DMS53 treated with DMSO at 0.1 percent for 48 hours (cell line): ENCODE results near the gene CFAP61.

Experiments
- DNase-seq: peaks from one replicate; lab custom pipeline; 2025; ENCODE audit not compliant: unreplicated experiment; lab: John Stamatoyannopoulos, UW

The CFAP61 gene

DNA sequence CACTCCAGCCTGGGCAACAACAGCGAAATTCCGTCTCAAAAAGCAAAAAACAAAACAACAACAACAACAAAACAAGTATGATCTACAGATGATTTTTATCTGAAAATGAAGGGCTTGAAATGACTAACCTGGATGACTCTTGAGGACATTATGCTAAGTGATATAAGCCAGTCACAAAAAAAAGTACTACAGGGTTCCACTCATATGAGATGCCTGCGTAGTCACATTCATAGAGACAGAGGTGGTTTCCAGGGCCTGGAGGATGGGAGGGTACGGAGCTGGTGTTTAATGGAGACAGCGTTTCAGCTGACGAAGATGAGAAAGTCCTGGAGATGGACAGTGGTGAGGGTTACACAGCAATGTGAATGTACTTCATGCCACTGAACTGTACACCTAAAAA lies 307.3 kb downstream of the CFAP61 start:
- DNase-seq, result no peak

DNA sequence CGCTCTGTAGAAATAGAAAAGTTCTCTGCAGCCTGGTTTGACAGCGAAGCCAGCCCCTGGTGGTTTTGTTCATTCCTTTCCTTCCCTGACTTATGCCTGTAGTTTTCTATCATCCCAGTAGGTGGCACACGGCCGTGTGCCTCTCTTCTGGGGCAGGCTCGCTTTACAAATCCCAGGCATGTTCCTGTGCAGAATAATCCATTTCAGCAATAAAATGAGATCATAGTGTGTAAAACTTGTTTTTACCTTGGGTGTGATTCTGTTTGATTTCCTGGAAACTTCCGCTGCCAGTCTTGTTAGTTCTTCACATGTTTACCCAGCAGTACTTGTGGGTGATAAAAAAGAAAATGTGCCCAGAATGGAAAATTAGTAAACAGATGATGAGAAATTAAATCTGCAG lies 308.1 kb downstream of the CFAP61 start:
- peak; percentile 80 for DNase-seq

DNA sequence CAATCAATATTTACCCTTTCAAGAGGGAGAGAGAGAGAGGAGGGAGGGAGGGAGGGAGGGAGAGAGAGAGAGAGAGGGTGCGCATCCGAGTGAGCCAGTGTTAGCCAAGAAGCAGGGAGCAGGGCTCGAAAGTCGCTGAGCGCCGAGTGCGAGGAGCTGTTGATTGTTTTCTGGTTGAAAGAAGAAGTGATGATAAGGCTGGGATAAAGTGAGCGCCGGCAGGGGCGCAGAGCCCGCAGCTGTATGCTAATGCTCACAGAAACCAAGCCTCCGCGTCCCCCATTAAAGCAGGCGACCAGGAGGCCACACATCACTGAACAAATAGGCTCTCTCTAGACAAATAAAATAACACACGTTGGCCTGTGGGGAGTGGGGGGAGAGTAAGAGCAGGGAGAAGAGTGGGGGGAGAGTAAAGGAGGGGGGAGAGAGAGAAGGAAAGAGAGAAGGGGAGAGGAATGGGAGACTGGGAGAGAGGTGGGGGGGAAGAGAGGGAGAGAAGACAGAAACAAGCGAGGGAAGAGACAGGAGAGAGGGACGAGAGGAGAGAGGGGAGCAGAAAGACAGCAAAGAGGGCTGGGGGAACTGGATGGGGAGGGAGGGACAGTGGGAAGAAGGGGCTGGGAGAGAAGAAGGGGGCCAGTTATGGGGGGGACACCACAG lies 310.6 kb downstream of the CFAP61 start:
- DNase-seq, result peak; percentile 86

DNA sequence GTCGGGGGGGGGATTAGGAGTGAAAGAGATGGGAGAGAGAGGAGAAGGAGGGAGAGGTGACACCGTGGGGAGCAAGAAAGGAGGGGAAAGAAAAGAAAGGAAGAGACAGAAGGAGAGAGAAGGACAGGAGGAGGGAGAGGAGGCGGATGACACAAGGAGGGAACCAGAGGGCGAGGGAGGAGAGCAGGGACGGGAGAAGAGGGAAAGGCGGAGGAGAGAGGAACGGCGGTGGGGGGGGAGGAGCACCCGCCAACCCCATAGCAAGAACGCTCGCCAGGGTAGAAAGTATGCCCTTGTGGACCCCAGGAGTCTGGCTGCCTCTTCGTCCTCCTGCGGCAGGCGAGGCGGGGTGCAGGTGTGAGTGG lies 311.1 kb downstream of the CFAP61 start:
- peak; percentile 69 for DNase-seq

DNA sequence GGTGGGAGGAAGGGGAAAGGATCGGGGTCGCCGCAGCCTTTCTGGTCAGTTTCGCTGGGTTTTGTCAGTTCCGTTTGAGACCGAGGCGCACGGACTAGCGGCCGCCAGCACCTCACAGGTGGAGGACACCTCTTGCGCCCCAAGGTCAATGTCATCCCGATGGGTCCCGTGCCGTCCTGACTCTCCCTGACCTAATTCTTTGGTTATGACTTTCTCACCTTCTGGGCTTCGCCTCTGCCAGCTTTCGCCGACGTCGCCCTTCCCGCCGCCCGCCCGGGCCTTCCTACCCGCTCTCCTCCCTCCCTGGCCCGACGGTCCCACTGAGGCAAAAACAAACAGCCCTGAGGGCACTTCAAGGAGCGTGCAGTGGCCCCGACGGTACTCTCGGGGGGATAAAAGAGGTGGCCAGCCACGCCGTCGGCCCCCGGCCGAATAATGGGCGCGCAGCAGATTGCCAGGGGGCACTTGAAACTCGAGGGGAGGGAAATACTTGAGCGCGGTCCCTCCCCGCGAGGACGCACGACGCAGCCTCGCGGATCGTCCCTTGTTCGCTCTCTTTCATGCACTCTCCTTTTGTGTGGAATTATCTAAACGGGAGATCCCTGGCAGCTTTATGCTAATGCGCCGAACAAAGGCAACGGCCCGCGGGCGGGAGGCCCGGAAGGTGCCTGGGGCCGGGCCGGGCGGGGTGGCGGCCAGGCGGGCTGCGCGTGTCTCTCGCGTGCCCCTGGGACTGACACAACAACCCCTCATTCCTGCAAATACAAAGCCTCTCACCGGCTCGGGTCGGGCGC lies 311.7 kb downstream of the CFAP61 start:
- peak; percentile 89 for DNase-seq

DNA sequence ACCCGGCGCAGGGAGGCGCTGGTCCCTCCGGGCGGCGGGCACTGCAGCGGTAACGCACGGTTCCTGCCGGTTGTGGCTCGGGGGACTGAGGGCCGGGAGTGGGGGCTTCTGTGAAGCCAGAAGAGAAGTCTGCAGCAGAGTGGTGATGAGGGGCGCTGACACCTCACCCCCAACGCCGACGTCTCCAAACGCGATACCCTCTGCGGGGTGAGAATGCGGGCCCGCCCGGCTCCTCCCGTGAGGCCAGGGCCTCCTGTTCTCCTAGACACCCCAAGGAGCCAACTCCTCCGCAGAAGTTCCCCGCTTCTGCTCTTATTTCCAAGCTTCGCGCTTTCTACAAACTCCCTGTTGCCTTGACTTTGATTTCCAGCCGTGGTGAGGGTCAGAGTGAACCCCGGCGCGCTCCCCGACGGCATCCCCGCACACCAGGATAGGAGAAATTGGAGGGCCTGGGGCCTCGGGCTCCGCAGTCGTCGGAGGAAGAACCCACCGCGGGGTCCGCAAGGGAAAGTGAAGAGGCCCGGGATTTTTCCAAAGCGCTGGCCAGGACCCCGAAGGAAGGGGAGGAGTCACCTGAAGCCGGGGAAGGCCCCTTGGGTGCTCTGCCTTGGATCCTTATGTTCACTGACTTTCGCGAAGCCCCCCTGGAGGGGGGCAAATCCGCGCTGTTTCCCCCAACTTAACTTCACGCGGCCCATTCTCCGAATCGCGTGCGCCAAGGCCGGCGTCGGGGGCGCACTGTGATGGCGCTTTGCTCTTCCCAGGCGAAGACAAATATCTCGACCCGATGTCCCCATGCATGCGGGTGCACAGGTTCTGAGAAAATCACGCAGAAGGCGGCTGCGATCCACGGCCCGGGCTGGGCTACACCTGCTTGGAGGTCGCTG lies 312.5 kb downstream of the CFAP61 start:
- no peak for DNase-seq

DNA sequence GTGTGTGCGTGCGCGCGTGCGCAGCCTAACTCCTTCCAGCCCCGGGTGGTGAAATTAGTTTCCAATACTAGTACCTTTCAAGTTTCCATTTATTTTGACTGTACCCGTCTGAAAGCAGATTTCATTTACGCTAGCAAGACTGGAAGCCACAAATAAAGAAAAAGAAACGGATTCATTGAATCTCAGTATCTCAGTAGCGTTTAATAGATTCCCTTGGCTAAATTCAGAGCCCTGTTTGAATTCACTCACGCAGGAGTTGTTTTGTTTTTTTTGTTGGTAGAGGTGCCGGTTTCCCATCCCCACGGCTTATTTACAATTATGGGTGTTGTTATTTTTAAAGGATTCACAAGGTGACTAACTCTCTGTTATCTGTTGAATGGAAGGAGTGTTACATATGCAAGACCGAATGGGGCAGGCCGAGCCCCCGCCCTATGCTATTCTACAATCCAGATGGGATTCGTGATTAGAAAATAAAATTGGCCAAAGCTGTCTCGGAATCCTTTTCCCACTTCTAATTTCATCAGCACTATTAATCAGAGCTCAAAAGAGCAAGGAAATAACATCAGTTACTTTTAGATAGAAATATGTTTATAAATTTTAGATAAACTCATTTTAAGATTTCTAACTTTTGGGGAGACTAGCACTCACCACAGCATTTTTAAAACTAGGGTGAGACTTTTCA lies 313.3 kb downstream of the CFAP61 start:
- DNase-seq, result no peak

DNA sequence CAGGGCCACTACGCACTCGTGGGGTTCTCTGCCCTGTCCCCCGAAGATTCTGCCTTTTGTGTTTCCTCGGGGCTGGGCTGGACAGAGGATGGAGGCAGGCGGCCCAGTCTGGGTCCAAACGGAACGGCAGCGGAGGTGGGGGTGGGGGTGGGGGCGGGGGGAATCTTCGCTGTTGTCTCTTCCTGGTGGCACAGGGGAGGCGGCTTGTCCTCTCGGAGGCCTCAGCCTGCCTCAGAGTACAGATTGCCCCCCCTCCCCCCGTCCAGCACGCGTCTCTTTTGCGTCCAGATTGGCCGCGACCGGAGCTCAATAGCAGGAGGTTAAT lies 314.2 kb downstream of the CFAP61 start:
- peak; percentile 66 for DNase-seq

DNA sequence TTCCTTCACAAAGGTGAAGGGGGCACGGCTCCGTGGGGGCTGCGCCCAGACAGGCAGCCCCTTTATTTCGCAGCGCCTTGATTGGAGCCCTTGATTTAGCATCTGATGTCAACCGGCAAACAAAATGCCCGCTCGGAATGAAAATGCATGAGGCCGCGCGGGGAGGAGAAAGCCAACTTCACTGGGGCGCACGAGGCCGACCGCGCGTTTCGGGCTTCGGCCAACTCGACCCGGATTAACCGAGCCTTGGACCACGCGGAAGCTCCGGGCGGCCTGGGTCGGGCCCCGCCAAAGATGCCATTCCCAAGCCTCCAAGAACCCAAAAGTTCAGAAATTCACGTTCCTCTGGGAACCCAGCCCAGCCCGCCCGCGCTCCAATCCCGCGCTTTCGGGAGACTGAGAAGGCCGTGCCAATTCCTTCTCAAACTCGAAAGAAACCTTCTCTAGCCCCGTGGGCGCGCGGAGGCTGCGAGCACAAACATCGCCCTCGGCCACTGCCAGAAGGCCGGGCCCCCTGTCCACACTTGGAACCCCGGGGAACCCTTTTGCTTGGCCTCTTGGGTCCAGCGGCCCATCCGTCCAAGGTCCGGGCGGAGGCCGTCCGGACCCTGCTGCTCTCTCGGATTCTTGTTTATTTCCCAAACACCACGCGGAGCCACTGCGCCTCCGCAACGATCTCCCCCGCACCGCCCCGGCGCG lies 314.7 kb downstream of the CFAP61 start:
- DNase-seq, result peak; percentile 66

DNA sequence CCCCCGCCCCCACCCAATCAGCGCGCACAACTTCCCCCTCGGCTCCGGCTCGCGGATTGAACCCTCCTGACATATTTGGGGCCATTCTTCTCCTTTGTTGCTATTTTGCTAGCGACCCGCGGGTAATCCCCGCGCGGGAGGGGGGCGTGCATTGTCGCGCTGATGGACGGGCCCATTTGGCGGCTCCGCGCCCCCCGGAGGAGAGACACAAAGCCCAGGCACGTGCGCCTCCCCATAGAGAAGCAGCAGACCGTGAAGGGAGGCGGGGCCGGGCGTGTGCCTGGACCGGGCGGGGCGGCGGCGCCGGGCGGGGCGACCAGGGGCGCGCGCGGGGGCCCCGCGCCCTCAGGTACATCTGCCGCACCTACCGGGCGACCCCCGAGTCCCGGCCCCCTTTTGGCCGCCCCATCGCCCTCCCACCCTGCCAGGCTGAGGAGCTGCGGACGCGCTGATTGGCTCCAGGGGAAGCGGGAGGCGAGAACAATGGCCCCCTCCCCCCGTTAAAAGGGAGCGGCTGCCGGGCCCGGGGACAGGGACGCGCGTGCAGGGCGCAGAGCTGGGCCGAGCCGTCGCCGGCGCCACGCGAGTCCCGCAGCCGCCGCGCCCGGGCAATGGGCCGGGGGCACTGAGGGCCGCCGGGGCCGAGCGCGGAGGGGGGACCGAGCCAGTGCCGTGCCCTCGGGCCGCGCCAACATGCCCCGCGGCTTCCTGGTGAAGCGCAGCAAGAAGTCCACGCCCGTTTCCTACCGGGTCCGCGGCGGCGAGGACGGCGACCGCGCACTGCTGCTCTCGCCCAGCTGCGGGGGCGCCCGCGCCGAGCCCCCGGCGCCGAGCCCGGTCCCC lies 315.5 kb downstream of the CFAP61 start, which contains the start of gene INSM1:
Gene INSM1 (plus strand): TSS at position 530 of the 843 bp plus-strand sequence. CDS start 164 bp downstream, at position 694.
- peak; percentile 66 for DNase-seq

DNA sequence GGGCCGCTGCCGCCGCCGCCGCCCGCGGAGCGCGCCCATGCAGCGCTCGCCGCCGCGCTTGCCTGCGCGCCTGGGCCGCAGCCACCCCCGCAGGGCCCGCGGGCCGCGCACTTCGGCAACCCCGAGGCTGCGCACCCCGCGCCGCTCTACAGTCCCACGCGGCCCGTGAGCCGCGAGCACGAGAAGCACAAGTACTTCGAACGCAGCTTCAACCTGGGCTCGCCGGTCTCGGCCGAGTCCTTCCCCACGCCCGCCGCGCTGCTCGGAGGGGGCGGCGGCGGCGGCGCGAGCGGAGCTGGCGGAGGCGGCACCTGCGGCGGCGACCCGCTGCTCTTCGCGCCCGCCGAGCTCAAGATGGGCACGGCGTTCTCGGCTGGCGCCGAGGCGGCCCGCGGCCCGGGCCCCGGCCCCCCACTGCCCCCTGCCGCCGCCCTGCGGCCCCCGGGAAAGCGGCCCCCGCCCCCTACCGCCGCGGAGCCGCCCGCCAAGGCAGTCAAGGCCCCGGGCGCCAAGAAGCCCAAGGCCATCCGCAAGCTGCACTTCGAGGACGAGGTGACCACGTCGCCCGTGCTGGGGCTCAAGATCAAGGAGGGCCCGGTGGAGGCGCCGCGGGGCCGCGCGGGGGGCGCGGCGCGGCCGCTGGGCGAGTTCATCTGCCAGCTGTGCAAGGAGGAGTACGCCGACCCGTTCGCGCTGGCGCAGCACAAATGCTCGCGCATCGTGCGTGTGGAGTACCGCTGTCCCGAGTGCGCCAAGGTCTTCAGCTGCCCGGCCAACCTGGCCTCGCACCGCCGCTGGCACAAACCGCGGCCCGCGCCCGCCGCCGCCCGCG lies 316.3 kb downstream of the CFAP61 start:
- DNase-seq, result no peak

DNA sequence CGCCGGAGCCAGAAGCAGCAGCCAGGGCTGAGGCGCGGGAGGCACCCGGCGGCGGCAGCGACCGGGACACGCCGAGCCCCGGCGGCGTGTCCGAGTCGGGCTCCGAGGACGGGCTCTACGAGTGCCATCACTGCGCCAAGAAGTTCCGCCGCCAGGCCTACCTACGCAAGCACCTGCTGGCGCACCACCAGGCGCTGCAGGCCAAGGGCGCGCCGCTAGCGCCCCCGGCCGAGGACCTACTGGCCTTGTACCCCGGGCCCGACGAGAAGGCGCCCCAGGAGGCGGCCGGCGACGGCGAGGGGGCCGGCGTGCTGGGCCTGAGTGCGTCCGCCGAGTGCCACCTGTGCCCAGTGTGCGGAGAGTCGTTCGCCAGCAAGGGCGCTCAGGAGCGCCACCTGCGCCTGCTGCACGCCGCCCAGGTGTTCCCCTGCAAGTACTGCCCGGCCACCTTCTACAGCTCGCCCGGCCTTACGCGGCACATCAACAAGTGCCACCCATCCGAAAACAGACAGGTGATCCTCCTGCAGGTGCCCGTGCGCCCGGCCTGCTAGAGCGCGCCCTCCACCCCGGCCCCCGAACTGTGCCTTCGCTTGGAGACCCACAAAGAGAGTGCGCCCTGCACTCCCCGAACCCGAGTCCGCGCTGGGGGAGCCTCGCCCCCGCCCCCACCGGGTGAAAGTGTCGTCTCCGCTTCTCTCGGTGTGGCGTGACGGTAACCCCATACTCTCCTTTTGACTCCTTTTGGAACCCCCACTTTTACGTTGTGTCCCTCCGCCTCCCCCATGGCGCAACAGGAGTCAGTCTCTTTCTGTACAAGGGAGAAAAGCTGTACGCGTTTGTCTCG lies 317.1 kb downstream of the CFAP61 start:
- DNase-seq, result peak; percentile 57

DNA sequence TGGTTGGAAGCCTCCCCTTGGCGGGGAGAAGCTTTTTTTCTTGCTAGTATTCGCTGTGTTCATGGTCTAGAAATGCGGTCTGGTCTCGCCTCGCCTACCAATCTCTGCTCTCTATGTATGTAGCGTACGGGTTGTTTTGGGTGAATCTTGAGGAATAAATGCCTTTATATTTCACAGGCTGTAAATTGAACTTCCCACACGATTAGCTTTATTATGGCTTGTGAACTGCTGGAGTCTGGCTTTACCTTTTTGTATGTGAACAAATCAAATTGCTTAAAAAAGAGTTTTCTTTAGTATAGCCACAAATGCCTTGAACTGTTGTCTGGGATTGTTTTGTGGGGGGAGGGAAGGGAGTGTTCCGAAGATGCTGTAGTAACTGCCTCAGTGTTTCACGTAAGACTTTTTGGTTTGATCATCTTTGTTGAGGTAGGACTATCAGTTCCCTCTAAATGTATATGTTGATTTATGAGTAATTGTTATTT lies 317.8 kb downstream of the CFAP61 start:
- peak; percentile 13 for DNase-seq

DNA sequence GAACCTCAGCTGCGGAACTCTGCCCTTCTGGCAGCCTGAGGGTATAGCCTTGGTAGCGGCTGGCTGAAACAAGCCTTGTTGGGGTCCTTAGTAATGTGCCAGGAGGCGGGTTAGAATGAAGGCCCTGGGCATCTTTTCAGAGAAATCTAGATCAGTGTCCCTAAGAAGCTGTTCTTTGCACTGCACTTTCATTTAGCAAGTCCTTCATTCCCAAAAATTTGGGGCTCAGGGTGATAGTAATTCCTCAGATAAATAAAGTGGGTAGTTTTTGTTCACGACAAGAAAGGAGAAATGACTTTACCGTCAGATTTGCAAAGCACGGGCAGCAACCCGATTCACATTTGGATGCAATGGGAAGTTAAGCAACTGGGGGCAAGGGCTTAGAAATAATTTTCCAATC lies 318.8 kb downstream of the CFAP61 start:
- DNase-seq, result no peak

DNA sequence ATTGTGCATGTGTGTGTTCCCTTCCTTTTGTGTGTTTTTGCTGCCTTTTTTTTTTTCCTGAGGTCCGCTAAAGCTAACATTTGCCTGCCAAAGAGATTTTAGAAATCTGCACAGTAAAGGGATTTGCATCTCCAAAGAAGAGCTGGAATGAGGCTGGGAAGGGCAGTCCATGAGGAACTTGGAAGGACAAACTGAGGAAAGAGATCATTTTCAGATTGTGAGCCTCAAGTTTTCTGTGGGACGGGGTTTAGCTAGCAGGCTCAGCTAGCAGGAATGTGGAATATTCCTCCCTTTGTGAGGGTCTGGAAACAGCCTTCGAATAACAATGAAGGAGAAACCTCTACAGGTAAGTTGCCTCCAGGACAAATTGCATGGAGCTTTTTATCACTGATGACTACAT lies 319.3 kb downstream of the CFAP61 start:
- DNase-seq, result no peak

DNA sequence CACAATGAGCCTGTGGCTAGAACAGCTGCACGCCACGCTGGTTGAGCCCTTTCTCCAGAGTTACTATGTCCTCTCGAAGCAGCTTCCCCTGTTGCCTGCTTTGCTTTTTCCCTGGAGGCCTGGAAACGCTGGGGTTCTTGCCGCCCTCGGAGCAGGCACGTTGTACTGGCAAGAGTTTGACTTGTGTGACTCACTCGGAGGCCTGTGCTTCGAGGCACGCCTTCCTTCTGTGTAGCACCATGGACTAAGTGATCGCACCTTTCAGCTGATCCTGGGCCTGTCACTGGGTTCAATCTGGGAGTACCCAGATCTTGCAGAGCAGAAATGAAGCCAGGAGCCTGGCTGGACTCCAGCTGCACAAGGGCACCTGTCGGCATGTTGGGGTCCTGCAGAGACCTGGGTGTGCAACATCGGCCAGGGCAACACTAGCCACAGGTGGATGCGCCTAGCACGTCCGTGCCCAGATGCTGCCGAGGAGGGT lies 320.8 kb downstream of the CFAP61 start:
- DNase-seq, result peak; percentile 69

DNA sequence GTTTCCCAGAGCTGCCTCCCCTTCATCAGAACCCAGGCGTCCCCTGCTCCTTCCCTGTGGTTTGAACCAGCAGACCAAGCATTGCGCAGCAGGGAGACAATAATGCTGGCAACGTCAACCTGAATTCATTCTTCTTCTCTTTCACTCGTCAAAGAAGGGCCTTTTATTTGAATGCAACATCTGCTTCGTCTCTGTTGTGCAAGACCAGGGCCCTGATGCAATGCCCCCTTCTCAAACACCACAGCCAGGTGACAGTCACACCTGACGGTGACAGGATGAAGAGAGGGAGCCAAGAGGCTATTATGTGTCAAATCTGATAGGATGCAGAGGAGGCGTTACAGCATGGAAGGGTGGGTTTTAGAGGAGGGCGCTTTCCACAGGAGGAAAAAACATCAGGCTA lies 323.5 kb downstream of the CFAP61 start:
- peak; percentile 72 for DNase-seq

DNA sequence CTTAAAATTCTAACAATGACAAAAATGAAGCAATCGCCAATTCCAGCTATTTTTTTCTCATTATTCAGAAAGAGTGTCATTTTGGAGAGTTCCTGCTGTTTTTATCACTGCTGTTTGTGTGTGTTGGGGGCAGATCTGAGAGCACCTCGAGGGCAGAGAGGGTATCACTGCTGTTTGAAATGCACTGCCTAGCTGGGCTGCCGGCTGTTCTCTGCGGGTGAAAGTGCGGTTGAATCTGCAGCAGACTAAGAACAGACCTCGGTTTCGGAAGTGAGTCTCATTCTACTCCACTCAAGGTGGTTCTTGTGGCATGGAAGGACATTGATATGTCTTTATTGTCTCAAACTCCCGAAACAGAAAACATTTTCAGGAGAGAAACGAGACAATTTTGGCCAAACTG lies 333.9 kb downstream of the CFAP61 start:
- no peak for DNase-seq
